BJ (cell line): ENCODE results near the gene PHACTR3. TPM values are rescaled to one million over a fixed set of nuclear protein-coding genes. Genes with fewer than 3 reads are reported as not detected.

Experiments
- CTCF ChIA-PET: fragments of 350-600 bp; formaldehyde crosslinking; extraction: SDS; loops from one replicate; lab custom pipeline; 2021; ENCODE audit warnings: antibody characterized with exemption, inconsistent platforms; lab: Yijun Ruan, JAX
- POLR2A ChIA-PET: fragments of 300-600 bp; sonication (Branson Sonifier 250); formaldehyde crosslinking; extraction: SDS; loops from one replicate; lab custom pipeline; 2021; ENCODE audit warnings: antibody characterized with exemption; lab: Charles Lee
- DNase-seq: peaks from one replicate; pipeline ENCODE4 v3.0.0-alpha.2; 2011; ENCODE audit warnings: low read depth
- H3K27me3 ChIP-seq: 2 replicates; pipeline ENCODE4 v1.6.0; 2011; ENCODE audit warnings: low read length; ENCODE audit not compliant: control insufficient read depth, insufficient read depth
- H3K36me3 ChIP-seq: 2 replicates; pipeline ENCODE4 v1.5.1; 2011; ENCODE audit warnings: low read length; ENCODE audit not compliant: control insufficient read depth, insufficient read depth
- H3K4me3 ChIP-seq: 2 replicates; pipeline ENCODE4 v1.5.1; 2011; ENCODE audit warnings: low read depth, mild to moderate bottlenecking, control low read depth, low read length
- CTCF ChIP-seq: IDR thresholded peaks from 2 replicates; pipeline ENCODE4 v1.5.1; 2011; ENCODE audit warnings: low read depth, mild to moderate bottlenecking, control low read depth, inconsistent platforms, low read length, moderate library complexity; ENCODE audit not compliant: insufficient read depth
- polyA plus RNA-seq: library from polyadenylated mRNA; depleted of rRNA; stranded (reverse); fragments of >200 nt; gene quantifications from 2 replicates; pipeline ENCODE4 v1.2.3, GENCODE V29; 2011

The PHACTR3 gene
- polyA plus RNA-seq, 1 experiment, result not detected

- no peaks in the 10 kb centered on the region for H3K27me3 ChIP-seq
- H3K36me3 ChIP-seq, result no peaks in the 10 kb centered on the region
- CTCF ChIA-PET, result interaction anchor here (0.9 to 1.0 kb wide), 2 partner anchors 9 to 13 kb away, joined by 4 read pairs; no protein-coding TSS in a partner anchor
- no peak overlapping the region for H3K4me3 ChIP-seq
- POLR2A ChIA-PET, result no interaction called here
- DNase-seq, result no peak
- TF ChIP-seq CTCF, result no peak
Observed at GRCh38 chr20:59774204-59774641, 169.9 kb downstream of the PHACTR3 start.

GRCh38 chr20:59774921-59775686 is 170.8 kb downstream of the PHACTR3 start:
- ChIA-PET POLR2A (no interaction called here), CTCF (interaction anchor here (0.9 kb wide), 1 partner anchor 8 kb away, joined by 4 read pairs; no protein-coding TSS in a partner anchor)
- TF ChIP-seq CTCF, result no peak
- no peaks in the 10 kb centered on the region for H3K27me3 ChIP-seq
- DNase-seq, result no peak
- no peak overlapping the region for H3K4me3 ChIP-seq
- no peaks in the 10 kb centered on the region for H3K36me3 ChIP-seq

GRCh38 chr20:59775687-59776055 is 171.3 kb downstream of the PHACTR3 start:
- H3K27me3 ChIP-seq, result no peaks in the 10 kb centered on the region
- ChIA-PET POLR2A (no interaction called here), CTCF (no interaction called here)
- DNase-seq, result no peak
- no peak for TF ChIP-seq CTCF
- H3K4me3 ChIP-seq, result no peak overlapping the region
- H3K36me3 ChIP-seq, result no peaks in the 10 kb centered on the region

- DNase-seq, result no peak
- CTCF ChIA-PET, result no interaction called here
- Histone ChIP-seq H3K27me3 (no peaks in the 10 kb centered on the region), H3K36me3 (no peaks in the 10 kb centered on the region), H3K4me3 (no peak overlapping the region)
- no peak for TF ChIP-seq CTCF
- POLR2A ChIA-PET, result no interaction called here
Observed at GRCh38 chr20:59776059-59776603, 171.8 kb downstream of the PHACTR3 start.

GRCh38 chr20:59776626-59777330 is 172.4 kb downstream of the PHACTR3 start:
- Histone ChIP-seq H3K4me3 (no peak overlapping the region), H3K36me3 (no peaks in the 10 kb centered on the region), H3K27me3 (no peaks in the 10 kb centered on the region)
- POLR2A ChIA-PET, result no interaction called here
- CTCF ChIA-PET, result interaction anchor here (1.1 kb wide), 1 partner anchor 73 kb away, joined by 3 read pairs; no protein-coding TSS in a partner anchor
- TF ChIP-seq CTCF, result no peak
- no peak for DNase-seq
